Pancreas (tissue), 10 donors: ENCODE measurements around the gene RBM44. TPM values are rescaled to one million over a fixed set of nuclear protein-coding genes. Genes with fewer than 3 reads are reported as not detected.

Source experiments
- ATAC-seq, 4 donors: fragments of 200-7000 bp; cut with Tn5 transposase; one replicate each; pipeline versions ENCODE4 v1.8.0 to v1.9.1; 2020; ENCODE audit warnings: mild to moderate bottlenecking in 4 of 4, moderate library complexity in 4 of 4
- DNase-seq, 6 donors: peaks; one replicate each; pipeline ENCODE4 v3.0.0-alpha.2; 2020
- FAIRE-seq: peaks from 2 replicates; lab custom pipeline; 2012; peaks lifted over from hg19 to GRCh38; lab: Jason Lieb, UNC
- H3K27ac ChIP-seq, 4 donors: fragments of 200-600 bp; sonication (generic); 1 replicate in 3 of 4; 2 replicates in 1 of 4; pipeline versions ENCODE4 v1.5.0 to v1.8.0; 2020
- H3K27me3 ChIP-seq, 4 donors: fragments of 200-600 bp; one replicate each; pipeline ENCODE4 v1.8.0; 2021
- H3K36me3 ChIP-seq, 3 donors: fragments of 200-600 bp; sonication (generic) in 1 of 3; one replicate each; pipeline versions ENCODE4 v1.5.0 to v1.8.0; 2020 to 2021
- H3K4me1 ChIP-seq, 3 donors: fragments of 200-600 bp; one replicate each; pipeline ENCODE4 v1.8.0; 2021
- H3K4me3 ChIP-seq, 4 donors: fragments of 200-600 bp; sonication (generic) in 2 of 4; one replicate each; pipeline versions ENCODE4 v1.5.0 to v1.8.0; 2020 to 2021
- H3K9me3 ChIP-seq, 4 donors: fragments of 200-600 bp; one replicate each; pipeline ENCODE4 v1.8.0; 2021
- CTCF ChIP-seq, 4 donors: fragments of 200-600 bp; sonication (generic) in 3 of 4; IDR thresholded peaks; one replicate each; pipeline versions ENCODE4 v1.5.0 to v1.8.0; 2021; ENCODE audit warnings: antibody characterized with exemption in 4 of 4
- WGBS, 2 donors: extraction: QIAGEN DNeasy Blood & Tissue Kit; methylation state at CpG; one replicate each; pipeline ENCODE4 v1.1.7; 2013; 5-methylcytosine and 5-hydroxymethylcytosine counted together
- intact Hi-C, 3 donors: fragments of 100-400 bp; cut with DNase I; formaldehyde crosslinking; loops; one replicate each; pipeline versions ENCODE4 v1.11.1 to v1.14.2; 2022
- polyA plus RNA-seq, 2 donors: library from polyadenylated mRNA; stranded (reverse); fragments of 200-250 nt; gene quantifications; one replicate each; pipeline ENCODE4 v1.2.3, GENCODE V29; 2013
- total RNA-seq, 6 donors: library from RNA; stranded (reverse); fragmentation: NEBNext Ultra II Directional in 4 of 6; extraction: Animal tissue kit (Norgen Biotek cat#: 25700) in 4 of 6; gene quantifications; one replicate each; pipeline versions ENCODE4 v1.2.1 to v1.2.4, GENCODE V29; 2021 to 2023
- donor health status: healthy with polysubstance abuse.
- donor health status: DM: no; HTN: no; CAD: no; lungs with moderate emphysema.
- donor health status: DM: no; HTN: no; CAD: no.
- donor health status: control.
- donor health status: control.
- donor health status: Bipolar disorder and iron deficiency.
- donor health status: DM: yes; HTN: yes; CAD: no.
- donor health status: DM: no; HTN: no; CAD: no.
- donor health status: DM: no; HTN: no; CAD: no.
- donor health status: DM: yes; HTN: yes; CAD: no.

Gene RBM44
- total and polyA plus RNA-seq, 8 donors: 0.09 to 0.47 (median 0.32) TPM

- no peaks in the 10 kb centered on the region for H3K9me3 ChIP-seq
- ATAC-seq (no peak), DNase-seq (no peak), FAIRE-seq (no peak)
- no peaks in the 10 kb centered on the region for H3K4me1 ChIP-seq
- no peak overlapping the region for H3K27ac ChIP-seq
- WGBS, 2 donors: 94 to 95% methylated on average over 5 of the region's 5 CpGs
- no peak for TF ChIP-seq CTCF (IDR thresholded peaks at IDR 0.05)
- H3K36me3 ChIP-seq: peaks cover 0 to 16% (median 0%) of the 10 kb centered on the region in 3 donors
- H3K4me3 ChIP-seq: no peak overlapping the region
- intact Hi-C loops: no loop called here
- H3K27me3 ChIP-seq: no peaks in the 10 kb centered on the region
Observed at GRCh38 chr2:237879058-237879430, 80.5 kb downstream of the RBM44 start.

GRCh38 chr2:237879991-237880560, 81.5 kb downstream of the RBM44 start:
- H3K4me1 ChIP-seq: no peaks in the 10 kb centered on the region
- intact Hi-C loops: no loop called here
- H3K36me3 ChIP-seq: peaks cover 0 to 22% (median 0%) of the 10 kb centered on the region in 3 donors
- H3K27me3 ChIP-seq: no peaks in the 10 kb centered on the region
- DNase-seq (no peak), ATAC-seq (no peak), FAIRE-seq (no peak)
- no peaks in the 10 kb centered on the region for H3K9me3 ChIP-seq
- no peak overlapping the region for H3K27ac ChIP-seq
- WGBS, 2 donors: 94 to 95% methylated on average over 12 of the region's 12 CpGs
- H3K4me3 ChIP-seq: no peak overlapping the region
- no peak for TF ChIP-seq CTCF (IDR thresholded peaks at IDR 0.05)

GRCh38 chr2:237882510-237883481, 84.2 kb downstream of the RBM44 start:
- ATAC-seq: peak in 3 of 4 donors; percentile 47 to 82 (median 74)
- intact Hi-C loops: no loop called here
- TF ChIP-seq CTCF (IDR thresholded peaks at IDR 0.05): no peak
- whole genome bisulfite sequencing, 2 donors: 70 to 72% methylated on average over 20 of the region's 20 CpGs
- no peak overlapping the region for H3K4me3 ChIP-seq
- H3K9me3 ChIP-seq: no peaks in the 10 kb centered on the region
- FAIRE-seq: no peak
- peaks cover 0 to 15% (median 0%) of the 10 kb centered on the region in 3 donors for H3K36me3 ChIP-seq
- no peaks in the 10 kb centered on the region for H3K4me1 ChIP-seq
- H3K27ac ChIP-seq: peak overlapping the region in 1 of 4 donors; percentile 27
- no peaks in the 10 kb centered on the region for H3K27me3 ChIP-seq
- peak in 4 of 6 donors; percentile 38 to 77 (median 68) for DNase-seq

- DNase-seq: peak in 2 of 6 donors; percentile 25 to 45
Observed at GRCh38 chr2:237883951-237884446, 85.4 kb downstream of the RBM44 start.

More at GRCh38 chr2:237883951-237884446, 85.4 kb downstream of the RBM44 start:
- 92 to 93% methylated on average over 10 of the region's 10 CpGs for WGBS, 2 donors
- Histone ChIP-seq H3K4me3 (no peak overlapping the region), H3K9me3 (no peaks in the 10 kb centered on the region), H3K27me3 (no peaks in the 10 kb centered on the region), H3K4me1 (peaks cover 0 to 5% (median 5%) of the 10 kb centered on the region in 3 donors), H3K36me3 (peaks cover 0 to 11% (median 0%) of the 10 kb centered on the region in 3 donors), H3K27ac (no peak overlapping the region)
- intact Hi-C loops: no loop called here
- no peak for TF ChIP-seq CTCF (IDR thresholded peaks at IDR 0.05)
- ATAC-seq (no peak), FAIRE-seq (no peak)
